Right atrium auricular region (tissue), 2 donors: ENCODE results near the gene STK4. TPM values are rescaled to one million over a fixed set of nuclear protein-coding genes. Genes with fewer than 3 reads are reported as not detected.
"Not testable (repeated sequence)": the region's sequence is repeated elsewhere in the genome, so short reads cannot be mapped to it uniquely, and the experiment has no call there.

Experiments used
- DNase-seq: peaks from one replicate; pipeline ENCODE4 v3.0.0-alpha.2; 2019; ENCODE audit warnings: low spot score
- H3K27ac ChIP-seq, 2 donors: fragments of 200-600 bp; sonication (generic); 1 replicate in 1 of 2; 2 replicates in 1 of 2; pipeline ENCODE4 v1.5.1; 2016 to 2019
- H3K27me3 ChIP-seq, 2 donors: fragments of 200-600 bp; sonication (generic); one replicate each; pipeline versions ENCODE4 v1.5.1 to v1.6.0; 2017 to 2019
- H3K36me3 ChIP-seq: fragments of 200-600 bp; sonication (generic); one replicate; pipeline ENCODE4 v1.5.1; 2016
- H3K4me1 ChIP-seq, 2 donors: fragments of 200-600 bp; sonication (generic); one replicate each; pipeline versions ENCODE4 v1.5.1 to v1.6.0; 2017 to 2019
- H3K4me3 ChIP-seq, 2 donors: fragments of 200-600 bp; sonication (generic); 1 replicate in 1 of 2; 2 replicates in 1 of 2; pipeline ENCODE4 v1.5.1; 2017 to 2019; ENCODE audit warnings: mild to moderate bottlenecking in 1 of 2, moderate library complexity in 1 of 2
- H3K9me3 ChIP-seq, 2 donors: fragments of 200-600 bp; sonication (generic); one replicate each; pipeline ENCODE4 v1.5.1; 2019
- CTCF ChIP-seq, 2 donors: fragments of 200-600 bp; sonication (generic); IDR thresholded peaks; one replicate each; pipeline ENCODE4 v1.5.1; 2019; ENCODE audit warnings: antibody characterized with exemption in 2 of 2
- total RNA-seq, 2 donors: library from RNA; depleted of rRNA; stranded (reverse); fragments of >200 nt; gene quantifications; one replicate each; pipeline ENCODE4 v1.1.0, GENCODE V29; 2016

STK4 gene
- total RNA-seq, 2 donors from 2014 or later: 7.3 to 12.6 TPM

DNA sequence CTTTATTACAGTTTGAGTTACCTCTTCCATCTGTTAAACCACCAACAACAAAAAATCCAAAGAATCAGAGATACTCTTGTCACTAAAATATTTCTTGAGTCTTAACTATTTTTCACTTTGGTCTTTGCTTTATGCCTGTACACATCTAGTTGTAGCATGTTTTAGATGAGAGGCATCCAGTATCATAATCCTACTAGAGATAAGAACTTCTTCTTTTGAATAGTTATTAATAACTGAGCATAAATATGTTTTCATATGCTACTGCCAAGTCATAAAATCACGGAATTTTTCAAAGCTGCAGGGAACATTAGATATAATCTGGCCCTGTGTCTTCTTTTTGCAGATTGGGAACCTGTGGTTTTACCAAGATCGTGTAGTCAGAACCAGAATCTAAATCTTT lies 55.3 kb downstream of the STK4 start:
- peaks cover 0 to 47% of the 10 kb centered on the region in 2 donors for H3K4me1 ChIP-seq
- H3K27me3 ChIP-seq: no peaks in the 10 kb centered on the region
- H3K27ac ChIP-seq: no peak overlapping the region
- no peak for DNase-seq
- no peak overlapping the region for H3K4me3 ChIP-seq
- H3K9me3 ChIP-seq: no peaks in the 10 kb centered on the region
- H3K36me3 ChIP-seq: peaks cover 1% of the 10 kb centered on the region
- no peak for TF ChIP-seq CTCF (IDR thresholded peaks at IDR 0.05)

DNA sequence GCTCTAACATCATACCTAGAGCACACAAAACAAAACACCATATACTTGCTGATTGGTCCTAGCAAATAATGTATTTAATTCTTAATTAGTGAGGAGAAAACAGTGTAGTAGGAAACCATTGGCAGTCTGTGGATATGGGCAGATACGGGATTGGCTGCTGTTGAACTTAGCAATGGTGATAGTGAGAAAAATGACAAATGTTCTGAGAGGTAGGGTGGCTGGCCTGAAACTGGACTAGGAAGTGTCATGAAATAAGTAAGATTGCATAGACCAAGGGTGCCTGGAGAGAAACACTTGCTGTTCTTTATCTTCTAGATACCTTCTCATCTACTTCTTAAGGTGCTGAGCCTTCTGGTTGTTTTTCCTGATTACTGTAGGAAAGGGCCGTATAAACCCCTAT lies 56.8 kb downstream of the STK4 start:
- not testable (repeated sequence) for DNase-seq, H3K36me3 ChIP-seq, H3K4me3 ChIP-seq, H3K27ac ChIP-seq, H3K27me3 ChIP-seq, H3K9me3 ChIP-seq
- peaks cover 0 to 32% of the 10 kb centered on the region in 2 donors for H3K4me1 ChIP-seq

GRCh38 chr20:45028424-45029136 lies 62.3 kb downstream of the STK4 start:
- Histone ChIP-seq H3K4me3 (no peak overlapping the region), H3K27ac (no peak overlapping the region), H3K4me1 (no peaks in the 10 kb centered on the region), H3K36me3 (peaks cover 4% of the 10 kb centered on the region), H3K9me3 (no peaks in the 10 kb centered on the region), H3K27me3 (no peaks in the 10 kb centered on the region)
- TF ChIP-seq CTCF (IDR thresholded peaks at IDR 0.05): no peak
- no peak for DNase-seq

- Histone ChIP-seq H3K36me3 (peaks cover 4% of the 10 kb centered on the region), H3K4me3 (no peak overlapping the region), H3K27me3 (no peaks in the 10 kb centered on the region), H3K9me3 (no peaks in the 10 kb centered on the region), H3K27ac (no peak overlapping the region), H3K4me1 (no peaks in the 10 kb centered on the region)
- no peak for TF ChIP-seq CTCF (IDR thresholded peaks at IDR 0.05)
- no peak for DNase-seq
Observed at GRCh38 chr20:45029884-45030283, 63.6 kb downstream of the STK4 start.

DNA sequence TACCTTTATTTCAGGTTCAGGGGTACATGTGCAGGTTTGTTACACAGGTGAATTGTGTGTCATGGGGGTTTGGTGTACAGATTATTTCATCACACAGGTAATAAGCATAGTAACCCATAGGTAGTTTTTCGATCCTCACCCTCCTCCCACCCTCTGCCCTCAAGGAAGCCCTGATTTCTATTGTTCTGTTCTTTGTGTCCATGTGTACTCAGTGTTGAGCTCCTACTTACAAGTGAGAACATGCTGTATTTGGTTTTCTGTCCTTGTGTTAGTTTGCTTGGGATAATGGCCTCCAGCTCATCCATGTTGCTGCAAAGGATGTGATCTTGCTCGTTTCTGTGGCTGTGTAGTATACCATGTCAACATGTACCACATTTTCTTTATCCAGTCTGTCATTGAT lies 66.0 kb downstream of the STK4 start:
- Histone ChIP-seq H3K4me3 (no peak overlapping the region), H3K27me3 (no peaks in the 10 kb centered on the region), H3K9me3 (no peaks in the 10 kb centered on the region), H3K27ac (no peak overlapping the region), H3K4me1 (peaks cover 0 to 7% of the 10 kb centered on the region in 2 donors), H3K36me3 (no peaks in the 10 kb centered on the region)
- TF ChIP-seq CTCF (IDR thresholded peaks at IDR 0.05): no peak
- DNase-seq: no peak

- Histone ChIP-seq H3K36me3 (no peaks in the 10 kb centered on the region), H3K27ac (no peak overlapping the region), H3K4me3 (no peak overlapping the region), H3K9me3 (no peaks in the 10 kb centered on the region), H3K4me1 (peaks cover 0 to 12% of the 10 kb centered on the region in 2 donors), H3K27me3 (no peaks in the 10 kb centered on the region)
- DNase-seq: no peak
- no peak for TF ChIP-seq CTCF (IDR thresholded peaks at IDR 0.05)
Observed at GRCh38 chr20:45032781-45033180, 66.5 kb downstream of the STK4 start.
